K562 (cell line): ENCODE data around the gene FAAP24. TPM values are rescaled to one million over a fixed set of nuclear protein-coding genes. Genes with fewer than 3 reads are reported as not detected.

ENCODE experiments used
- CREBBP ChIP-seq: IDR thresholded peaks from one replicate; pipeline ENCODE4 v1.6.1; 2012; ENCODE audit warnings: low read depth, mild to moderate bottlenecking, control low read depth, inconsistent platforms, low read length
- ETV1 ChIP-seq: fragments of 450-650 bp; conservative IDR thresholded peaks from 2 replicates; pipeline ENCODE4 v1.6.1; 2016; ENCODE audit warnings: missing genetic modification characterization, control low read depth, low read depth, missing compliant biosample characterization
- GABPA ChIP-seq: fragments of 200-800 bp; sonication (Bioruptor generic); conservative IDR thresholded peaks from 2 replicates; pipeline ENCODE4 v1.6.1; 2016; ENCODE audit warnings: low read depth, missing genetic modification characterization, missing compliant biosample characterization
- LEF1 ChIP-seq: fragments of 450-650 bp; IDR thresholded peaks from 2 replicates; pipeline ENCODE4 v1.6.1; 2016; ENCODE audit warnings: mild to moderate bottlenecking
- MCM7 ChIP-seq, 2 experiments: fragments of 450-650 bp; IDR thresholded peaks; 2 replicates each; pipeline ENCODE4 v1.6.1; 2016 to 2018
- polyA plus RNA-seq, 8 experiments: library from polyadenylated mRNA; depleted of rRNA in 4 of 8; stranded (reverse) in 5 of 8; unstranded in 3 of 8; fragments of >200 nt; fragmentation: Nextera tagmentation in 2 of 8; fragmentation: Illumina TruSeq in 1 of 8; extraction: Ambion mirVana in 2 of 8; extraction: Trizol in 1 of 8; gene quantifications; 2 replicates each; pipeline versions ENCODE4 v1.2.1 to v1.2.3, GENCODE V29; 2011 to 2014; ENCODE audit warnings: inconsistent platforms in 1 of 8, missing spikeins in 1 of 8
- total RNA-seq, 7 experiments: library from RNA; depleted of rRNA in 6 of 7; stranded (reverse); fragments of >200 nt in 6 of 7; fragmentation: Illumina TruSeq in 2 of 7; extraction: Trizol in 2 of 7; gene quantifications; 2 replicates each; pipeline versions ENCODE4 v1.2.1 to v1.2.3, GENCODE V29; 2011 to 2021; ENCODE audit warnings: low replicate concordance in 1 of 7
- TF ChIP-seq, protein P1 (sequence below): fragments of 250-450 bp; sonication (Bioruptor Pico); IDR thresholded peaks from 2 replicates; pipeline ENCODE4 v1.8.0; 2021; ENCODE audit warnings: borderline replicate concordance, mild to moderate bottlenecking, moderate library complexity; ENCODE audit not compliant: poor library complexity, severe bottlenecking
- TF ChIP-seq, protein P2 (sequence below), 2 experiments: fragments of 450-650 bp in 1 of 2; sonication (generic) in 1 of 2; formaldehyde crosslinking in 1 of 2; IDR thresholded peaks; 2 replicates each; pipeline versions ENCODE4 v1.7.1 to v1.9.0; 2016 to 2022; ENCODE audit warnings: inconsistent platforms in 1 of 2, mild to moderate bottlenecking in 1 of 2, missing genetic modification reagents in 1 of 2

FAAP24 gene
- total and polyA plus RNA-seq, 9 of the 15 experiments (the other 6 are each of a cell fraction or from before 2014, with no cell fraction given) = 4.6 to 21.6 (median 8.2) TPM

DNA sequence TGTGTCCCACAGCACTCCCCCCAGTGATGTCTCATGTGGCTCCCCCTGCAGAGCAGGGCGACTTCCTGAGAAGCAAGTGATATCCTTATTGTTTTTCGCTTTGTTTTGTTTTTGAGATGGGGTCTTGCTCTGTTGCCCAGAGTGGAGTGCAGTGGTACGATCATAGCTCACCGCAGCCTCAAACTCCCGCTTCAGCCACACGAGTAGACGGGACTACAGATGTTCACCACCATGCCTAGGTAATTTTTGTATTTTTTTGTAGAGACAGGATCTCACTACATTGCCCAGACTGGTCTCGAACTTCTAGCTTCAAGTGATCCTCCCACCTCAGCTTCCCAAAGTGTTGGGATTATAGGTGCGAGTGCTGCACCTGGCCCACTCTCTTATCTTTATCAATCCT is 5.3 kb upstream of the FAAP24 start (continued):
- TF ChIP-seq, protein P1, sequence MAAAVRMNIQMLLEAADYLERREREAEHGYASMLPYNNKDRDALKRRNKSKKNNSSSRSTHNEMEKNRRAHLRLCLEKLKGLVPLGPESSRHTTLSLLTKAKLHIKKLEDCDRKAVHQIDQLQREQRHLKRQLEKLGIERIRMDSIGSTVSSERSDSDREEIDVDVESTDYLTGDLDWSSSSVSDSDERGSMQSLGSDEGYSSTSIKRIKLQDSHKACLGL (CRISPR knock-in tag) = no peak
- TF ChIP-seq CREBBP (no peak), LEF1 (no peak), MCM7 (IDR thresholded peaks at IDR 0.05) (no peak), GABPA (no peak), ETV1 (no peak)
- TF ChIP-seq, protein P2, sequence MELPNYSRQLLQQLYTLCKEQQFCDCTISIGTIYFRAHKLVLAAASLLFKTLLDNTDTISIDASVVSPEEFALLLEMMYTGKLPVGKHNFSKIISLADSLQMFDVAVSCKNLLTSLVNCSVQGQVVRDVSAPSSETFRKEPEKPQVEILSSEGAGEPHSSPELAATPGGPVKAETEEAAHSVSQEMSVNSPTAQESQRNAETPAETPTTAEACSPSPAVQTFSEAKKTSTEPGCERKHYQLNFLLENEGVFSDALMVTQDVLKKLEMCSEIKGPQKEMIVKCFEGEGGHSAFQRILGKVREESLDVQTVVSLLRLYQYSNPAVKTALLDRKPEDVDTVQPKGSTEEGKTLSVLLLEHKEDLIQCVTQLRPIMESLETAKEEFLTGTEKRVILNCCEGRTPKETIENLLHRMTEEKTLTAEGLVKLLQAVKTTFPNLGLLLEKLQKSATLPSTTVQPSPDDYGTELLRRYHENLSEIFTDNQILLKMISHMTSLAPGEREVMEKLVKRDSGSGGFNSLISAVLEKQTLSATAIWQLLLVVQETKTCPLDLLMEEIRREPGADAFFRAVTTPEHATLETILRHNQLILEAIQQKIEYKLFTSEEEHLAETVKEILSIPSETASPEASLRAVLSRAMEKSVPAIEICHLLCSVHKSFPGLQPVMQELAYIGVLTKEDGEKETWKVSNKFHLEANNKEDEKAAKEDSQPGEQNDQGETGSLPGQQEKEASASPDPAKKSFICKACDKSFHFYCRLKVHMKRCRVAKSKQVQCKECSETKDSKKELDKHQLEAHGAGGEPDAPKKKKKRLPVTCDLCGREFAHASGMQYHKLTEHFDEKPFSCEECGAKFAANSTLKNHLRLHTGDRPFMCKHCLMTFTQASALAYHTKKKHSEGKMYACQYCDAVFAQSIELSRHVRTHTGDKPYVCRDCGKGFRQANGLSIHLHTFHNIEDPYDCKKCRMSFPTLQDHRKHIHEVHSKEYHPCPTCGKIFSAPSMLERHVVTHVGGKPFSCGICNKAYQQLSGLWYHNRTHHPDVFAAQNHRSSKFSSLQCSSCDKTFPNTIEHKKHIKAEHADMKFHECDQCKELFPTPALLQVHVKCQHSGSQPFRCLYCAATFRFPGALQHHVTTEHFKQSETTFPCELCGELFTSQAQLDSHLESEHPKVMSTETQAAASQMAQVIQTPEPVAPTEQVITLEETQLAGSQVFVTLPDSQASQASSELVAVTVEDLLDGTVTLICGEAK (IDR thresholded peaks at IDR 0.05) = no peak
- TF ChIP-seq, protein P2 (CRISPR knock-in tag; IDR thresholded peaks at IDR 0.05) = no peak
